GM23338 (cell line): ENCODE data around the gene ENTPD7. TPM values are rescaled to one million over a fixed set of nuclear protein-coding genes. Genes with fewer than 3 reads are reported as not detected.

Source experiments
- ATAC-seq: fragments of 200-7000 bp; cut with Tn5 transposase; 3 replicates; pipeline ENCODE4 v1.9.1; 2020
- DNase-seq: peaks from one replicate; pipeline ENCODE4 v3.0.0-alpha.2; 2015; ENCODE audit warnings: low spot score
- H2AFZ ChIP-seq: fragments of 200-600 bp; sonication (generic); 2 replicates; pipeline ENCODE4 v1.8.0; 2016; ENCODE audit warnings: antibody characterized with exemption, mild to moderate bottlenecking, moderate library complexity
- H3F3A ChIP-seq: fragments of 200-600 bp; sonication (generic); replicated peaks from 2 replicates; pipeline ENCODE4 v1.8.0; 2017; ENCODE audit warnings: antibody characterized with exemption, mixed run types, low read depth
- H3K27ac ChIP-seq: fragments of 200-600 bp; sonication (generic); 2 replicates; pipeline ENCODE4 v1.6.1; 2016; ENCODE audit warnings: low read depth
- H3K27me3 ChIP-seq: fragments of 200-600 bp; sonication (generic); 2 replicates; pipeline ENCODE4 v1.8.0; 2016; ENCODE audit warnings: mild to moderate bottlenecking, mixed run types, moderate library complexity; ENCODE audit not compliant: insufficient read depth
- H3K36me3 ChIP-seq: fragments of 200-600 bp; sonication (generic); 2 replicates; pipeline ENCODE4 v1.8.0; 2016; ENCODE audit warnings: mild to moderate bottlenecking; ENCODE audit not compliant: insufficient read depth
- H3K4me1 ChIP-seq: fragments of 200-600 bp; sonication (generic); 2 replicates; pipeline ENCODE4 v1.8.0; 2016; ENCODE audit warnings: mild to moderate bottlenecking, moderate library complexity; ENCODE audit not compliant: insufficient read depth
- H3K4me2 ChIP-seq: fragments of 200-600 bp; sonication (generic); 2 replicates; pipeline ENCODE4 v1.7.1; 2017; ENCODE audit warnings: mixed run types
- H3K4me3 ChIP-seq: fragments of 200-600 bp; sonication (generic); 2 replicates; pipeline ENCODE4 v1.6.1; 2016; ENCODE audit warnings: mixed run types
- H3K79me2 ChIP-seq: fragments of 200-600 bp; sonication (generic); replicated peaks from 2 replicates; pipeline ENCODE4 v1.8.0; 2017; ENCODE audit warnings: mild to moderate bottlenecking; ENCODE audit not compliant: insufficient read depth
- H3K9me2 ChIP-seq: fragments of 200-600 bp; sonication (generic); 2 replicates; pipeline ENCODE4 v1.8.0; 2017; ENCODE audit not compliant: insufficient read depth
- H4K20me1 ChIP-seq: fragments of 200-600 bp; sonication (generic); replicated peaks from 2 replicates; pipeline ENCODE4 v1.8.0; 2017; ENCODE audit warnings: mild to moderate bottlenecking; ENCODE audit not compliant: insufficient read depth
- H3K27ac Mint-ChIP-seq: 2 replicates; pipeline ENCODE4 v1.8.0; 2020; ENCODE audit warnings: inconsistent platforms, mild to moderate bottlenecking, moderate library complexity, mixed read lengths
- H3K27me3 Mint-ChIP-seq: 3 replicates; pipeline ENCODE4 v1.8.0; 2022; ENCODE audit warnings: low read depth, mild to moderate bottlenecking, moderate library complexity, mixed read lengths, inconsistent platforms; ENCODE audit not compliant: insufficient read depth, poor library complexity
- H3K36me3 Mint-ChIP-seq: 3 replicates; pipeline ENCODE4 v1.8.0; 2021; ENCODE audit warnings: low read depth, mild to moderate bottlenecking, inconsistent platforms, moderate library complexity, mixed read lengths
- H3K4me1 Mint-ChIP-seq: 3 replicates; pipeline ENCODE4 v1.8.0; 2020; ENCODE audit warnings: mild to moderate bottlenecking, inconsistent platforms, mixed read lengths
- H3K4me3 Mint-ChIP-seq: 3 replicates; pipeline ENCODE4 v1.8.0; 2021; ENCODE audit warnings: moderate library complexity, mild to moderate bottlenecking, inconsistent platforms, mixed read lengths
- H3K9me3 Mint-ChIP-seq: 3 replicates; pipeline ENCODE4 v1.8.0; 2020; ENCODE audit warnings: moderate library complexity, mild to moderate bottlenecking, inconsistent platforms, mixed read lengths
- EZH2 ChIP-seq: fragments of 200-600 bp; sonication (generic); IDR thresholded peaks from one replicate; pipeline ENCODE4 v1.8.0; 2017; ENCODE audit warnings: antibody characterized with exemption, mild to moderate bottlenecking, low read depth; ENCODE audit not compliant: unreplicated experiment
- EZH2phosphoT487 ChIP-seq: fragments of 200-600 bp; sonication (generic); IDR thresholded peaks from one replicate; pipeline ENCODE4 v1.8.1; 2018; ENCODE audit warnings: antibody characterized with exemption; ENCODE audit not compliant: unreplicated experiment
- JUNB ChIP-seq: IDR thresholded peaks from one replicate; pipeline ENCODE4 v1.6.1; 2016; ENCODE audit warnings: antibody characterized with exemption; ENCODE audit not compliant: unreplicated experiment
- NANOG ChIP-seq: IDR thresholded peaks from 2 replicates; pipeline ENCODE4 v1.6.1; 2016; ENCODE audit warnings: antibody characterized with exemption, borderline replicate concordance
- POLR2AphosphoS5 ChIP-seq: IDR thresholded peaks from 2 replicates; pipeline ENCODE4 v1.6.1; 2016; ENCODE audit warnings: antibody characterized with exemption, low read depth
- REST ChIP-seq: IDR thresholded peaks from one replicate; pipeline ENCODE4 v1.6.1; 2018; ENCODE audit warnings: antibody characterized with exemption; ENCODE audit not compliant: unreplicated experiment
- ZNF462 ChIP-seq: fragments of 250-450 bp; sonication (Bioruptor Pico); IDR thresholded peaks from 2 replicates; pipeline ENCODE4 v1.5.0; 2020; ENCODE audit warnings: mild to moderate bottlenecking, moderate library complexity
- polyA plus RNA-seq: library from polyadenylated mRNA; unstranded; fragments of >200 nt; fragmentation: Nextera tagmentation; extraction: Ambion mirVana; gene quantifications from 2 replicates; pipeline ENCODE4 v1.2.1, GENCODE V29; 2016
- total RNA-seq: library from RNA; depleted of rRNA; stranded (reverse); fragments of >200 nt; shearing (Covaris generic); gene quantifications from 2 replicates; pipeline ENCODE4 v1.2.3, GENCODE V29; 2014

The ENTPD7 gene
- total and polyA plus RNA-seq, 2 experiments from 2014 or later, result 1.7 to 12.6 TPM

GRCh38 chr10:99678921-99679320 lies 19.6 kb downstream of the ENTPD7 start:
- Histone ChIP-seq H3K9me2 (no peaks in the 10 kb centered on the region), H4K20me1 (no peaks in the 10 kb centered on the region; the same call in none of the 2 replicates), H3K36me3 (peaks cover 4% of the 10 kb centered on the region; the same call in 1 of the 2 replicates), H3K4me1 (no peaks in the 10 kb centered on the region), H3K79me2 (no peaks in the 10 kb centered on the region), H3K27me3 (no peaks in the 10 kb centered on the region), H3K4me3 (no peak overlapping the region), H3F3A (no peaks in the 10 kb centered on the region), H3K4me2 (no peak overlapping the region), H2AFZ (no peak overlapping the region), H3K27ac (no peak overlapping the region)
- ATAC-seq (no peak), DNase-seq (no peak)
- no peaks in the 10 kb centered on the region for H3K9me3 Mint-ChIP-seq
- no peaks in the 10 kb centered on the region for H3K4me1 Mint-ChIP-seq
- no peak for TF ChIP-seq JUNB
- no peak for TF ChIP-seq NANOG
- no peak overlapping the region for H3K4me3 Mint-ChIP-seq
- H3K27ac Mint-ChIP-seq, result no peak overlapping the region
- H3K36me3 Mint-ChIP-seq, result 0 out of 3 replicates have a peak, but pooled peaks cover 4% of the 10 kb centered on the region
- H3K27me3 Mint-ChIP-seq, result no peaks in the 10 kb centered on the region

GRCh38 chr10:99681553-99681952 lies 22.2 kb downstream of the ENTPD7 start:
- Histone ChIP-seq H3K4me2 (no peak overlapping the region), H3K27me3 (no peaks in the 10 kb centered on the region), H3F3A (no peaks in the 10 kb centered on the region), H3K27ac (no peak overlapping the region), H3K36me3 (peaks cover 4% of the 10 kb centered on the region; the same call in 1 of the 2 replicates), H3K9me2 (no peaks in the 10 kb centered on the region), H2AFZ (no peak overlapping the region), H4K20me1 (no peaks in the 10 kb centered on the region), H3K4me3 (no peak overlapping the region), H3K4me1 (no peaks in the 10 kb centered on the region), H3K79me2 (no peaks in the 10 kb centered on the region)
- DNase-seq (no peak), ATAC-seq (no peak)
- Mint-ChIP-seq H3K27ac (no peak overlapping the region), H3K27me3 (no peaks in the 10 kb centered on the region), H3K4me3 (no peak overlapping the region), H3K36me3 (0 out of 3 replicates have a peak, but pooled peaks cover 4% of the 10 kb centered on the region), H3K9me3 (no peaks in the 10 kb centered on the region), H3K4me1 (no peaks in the 10 kb centered on the region)
- TF ChIP-seq REST, result no peak
- TF ChIP-seq POLR2AphosphoS5, result no peak
- no peak for TF ChIP-seq EZH2
- no peak for TF ChIP-seq ZNF462 (CRISPR knock-in tag)
- no peak for TF ChIP-seq EZH2phosphoT487
- TF ChIP-seq NANOG, result no peak
